NCI-H446 (cell line): ENCODE results near the gene PTK7.
A peak's percentile ranks its signal among the peaks of the same experiment; 100 is the strongest.

Source experiments
- DNase-seq, 2 experiments: peaks; one replicate each; lab custom pipeline; 2025; lab: John Stamatoyannopoulos, UW

The PTK7 gene

DNA sequence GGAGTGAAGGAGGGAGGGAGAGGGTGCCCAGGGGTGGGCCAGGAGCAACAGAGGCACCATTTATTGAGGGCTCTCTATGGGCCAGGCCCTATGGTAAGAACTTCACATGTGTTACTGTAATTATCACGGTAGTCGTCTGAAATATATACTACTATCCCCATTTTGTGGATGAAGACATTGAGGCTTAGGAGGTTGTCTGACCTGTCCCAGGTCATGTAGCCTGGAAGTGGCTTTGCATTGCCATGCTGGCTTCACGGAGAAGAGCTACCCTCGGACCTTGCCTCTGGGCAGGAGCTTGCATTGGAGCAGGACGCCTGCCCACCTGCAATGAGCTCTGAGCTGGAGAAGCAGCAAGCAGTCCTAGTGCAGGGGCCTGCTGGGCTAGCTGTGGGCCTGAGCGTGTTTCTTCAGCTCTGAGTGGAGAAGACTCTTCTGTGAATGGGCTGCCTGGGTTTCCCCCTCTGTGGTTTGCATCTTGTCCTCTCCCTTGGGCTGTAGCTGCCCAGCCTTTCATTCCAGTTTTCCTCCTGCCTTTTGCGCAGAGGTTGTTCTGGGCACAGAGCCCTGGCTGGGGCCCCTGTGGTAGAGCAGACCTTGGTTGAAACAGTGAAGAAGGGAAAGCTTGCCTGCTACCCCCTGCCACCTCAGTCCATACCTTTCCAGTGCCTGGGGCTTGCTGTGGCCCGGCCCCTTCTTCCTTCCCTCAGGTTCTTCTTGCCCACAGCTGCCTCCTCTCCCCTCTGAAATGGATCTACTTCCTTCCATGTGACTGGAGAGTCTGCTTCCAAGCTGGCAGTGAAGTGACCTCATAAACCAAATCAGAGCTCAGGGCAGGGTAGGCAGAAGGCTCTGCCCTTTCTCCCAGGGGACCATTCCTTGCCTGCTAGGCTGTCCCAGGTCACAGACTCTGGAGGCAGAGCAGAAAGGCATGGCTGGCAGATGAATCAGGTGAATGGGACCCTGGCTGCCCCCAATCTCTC lies 70.9 kb downstream of the PTK7 start:
- no peak for DNase-seq

GRCh38 chr6:43147691-43148477 lies 71.8 kb downstream of the PTK7 start:
- DNase-seq = no peak

DNA sequence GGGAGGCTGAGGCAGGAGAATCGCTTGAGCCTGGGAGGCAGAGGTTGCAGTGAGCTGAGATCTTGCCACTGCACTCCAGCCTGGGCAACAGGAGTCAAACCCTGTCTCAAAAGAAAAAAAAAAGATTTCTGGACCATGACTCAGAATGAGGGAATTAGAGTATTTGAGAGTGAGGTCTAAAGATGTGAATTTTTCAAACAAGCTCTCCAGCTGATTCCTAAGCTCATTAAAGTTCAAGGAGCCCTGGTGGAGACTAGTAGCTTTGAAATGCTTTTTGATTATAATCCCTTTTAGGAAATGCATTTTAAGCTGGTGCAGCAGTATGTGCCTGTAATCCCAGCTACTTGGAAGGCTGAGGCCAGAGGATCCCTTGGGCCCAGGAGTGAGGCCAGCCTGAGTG lies 73.2 kb downstream of the PTK7 start:
- DNase-seq = no peak

DNA sequence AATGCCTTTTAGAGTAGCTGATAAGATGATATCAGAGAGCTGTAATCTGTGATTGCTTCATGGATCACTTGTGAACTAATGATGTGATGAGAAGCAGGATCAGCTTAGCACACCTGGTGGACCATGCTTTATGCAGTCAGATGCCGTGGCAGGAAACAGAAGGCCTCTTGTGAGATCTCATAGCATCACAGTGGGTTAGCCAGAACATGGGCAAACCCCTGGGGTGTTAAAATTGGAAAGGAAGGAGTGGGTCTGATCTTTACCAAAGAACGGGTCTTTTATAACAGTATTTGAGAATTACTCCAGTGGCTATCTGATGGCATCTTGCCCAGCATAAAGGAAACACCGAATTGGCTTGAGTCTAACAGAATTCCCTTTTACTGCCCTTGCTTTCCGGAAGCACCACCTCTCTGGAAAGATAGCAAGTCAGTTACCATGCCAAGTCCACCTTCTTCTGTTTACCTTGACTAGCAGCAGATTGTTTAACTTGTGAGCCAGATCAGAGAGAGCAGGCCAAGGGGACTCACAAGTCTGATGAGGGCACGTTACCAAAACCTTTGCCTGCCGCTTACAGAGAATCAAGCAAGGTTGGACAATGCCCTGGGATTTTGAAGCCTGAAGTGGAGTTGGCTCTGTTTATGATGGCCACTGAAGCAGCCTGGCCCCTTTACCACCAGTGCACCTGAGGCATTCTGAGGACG lies 74.1 kb downstream of the PTK7 start:
- DNase-seq = no peak

- no peak for DNase-seq
Observed at GRCh38 chr6:43159599-43159998, 83.5 kb downstream of the PTK7 start.

DNA sequence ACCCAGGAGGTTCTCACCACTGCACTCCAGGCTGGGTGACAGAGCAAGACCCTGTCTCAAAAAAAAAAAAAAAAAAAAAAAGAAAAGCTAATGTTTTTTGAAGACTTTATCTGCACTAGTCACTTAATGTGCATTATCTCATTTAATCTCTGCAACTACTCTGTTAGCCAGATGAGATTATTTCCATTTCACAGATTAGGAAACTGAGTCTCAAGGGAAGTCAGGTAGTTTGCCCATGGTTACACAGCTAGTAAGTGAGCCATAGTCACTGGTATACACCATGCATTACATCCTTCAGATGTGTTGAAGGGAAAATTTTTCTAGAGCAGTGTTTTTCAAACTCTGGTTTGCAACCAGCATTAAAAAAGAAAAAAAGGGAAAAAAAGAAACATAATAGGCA lies 87.8 kb downstream of the PTK7 start:
- DNase-seq = no peak

GRCh38 chr6:43170417-43170930 lies 94.4 kb downstream of the PTK7 start:
- peak; percentile 86 to 89 for DNase-seq

GRCh38 chr6:43170931-43171706 lies 95.0 kb downstream of the PTK7 start, which contains the start of gene SRF:
Gene SRF (plus strand): TSS chr6:43171269. CDS start chr6:43171657, 388 bp downstream.
- DNase-seq = peak; percentile 99

GRCh38 chr6:43171707-43172103 lies 95.6 kb downstream of the PTK7 start:
- DNase-seq = no peak

DNA sequence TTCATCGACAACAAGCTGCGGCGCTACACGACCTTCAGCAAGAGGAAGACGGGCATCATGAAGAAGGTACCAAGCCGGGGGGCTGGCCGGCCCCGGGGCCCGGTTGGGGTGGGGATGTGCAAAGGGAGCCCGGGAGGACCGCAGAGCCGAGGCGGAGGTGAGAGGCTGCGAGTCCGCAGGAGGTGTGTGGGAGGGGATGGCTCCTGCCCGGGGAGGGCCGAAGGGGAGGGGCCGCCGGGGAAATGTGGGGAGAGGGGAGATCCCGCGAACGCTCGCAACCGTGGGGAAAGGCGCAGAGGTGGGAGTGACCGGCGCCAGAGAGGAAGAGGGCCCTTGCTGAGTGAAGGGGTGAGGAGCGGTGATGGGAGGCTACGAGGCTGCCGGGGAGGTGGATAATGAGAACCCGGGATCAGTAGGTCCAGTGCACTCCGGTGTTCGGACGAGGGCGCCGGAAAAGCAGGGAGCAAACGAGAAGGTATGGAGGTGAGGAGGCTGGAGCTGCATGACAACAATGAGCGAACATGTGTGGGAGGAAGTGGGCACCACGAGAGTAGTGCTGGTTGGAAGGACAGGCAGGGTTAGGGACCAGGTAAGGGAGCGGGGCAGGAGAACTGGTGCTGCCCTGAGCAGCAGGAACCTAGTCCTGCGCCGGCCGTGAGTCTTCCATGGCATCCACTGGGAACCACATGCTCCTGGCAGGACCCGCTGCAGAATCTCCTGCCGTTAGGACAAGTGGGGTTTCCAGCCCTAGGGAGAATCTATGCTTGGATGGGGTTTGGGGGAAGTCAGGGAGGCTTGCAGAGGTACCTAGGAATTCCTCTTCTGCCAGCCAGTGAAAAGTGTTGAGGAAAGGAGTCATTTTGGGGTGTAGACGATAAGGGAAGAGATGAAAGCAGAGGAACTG lies 96.2 kb downstream of the PTK7 start:
- no peak for DNase-seq

DNA sequence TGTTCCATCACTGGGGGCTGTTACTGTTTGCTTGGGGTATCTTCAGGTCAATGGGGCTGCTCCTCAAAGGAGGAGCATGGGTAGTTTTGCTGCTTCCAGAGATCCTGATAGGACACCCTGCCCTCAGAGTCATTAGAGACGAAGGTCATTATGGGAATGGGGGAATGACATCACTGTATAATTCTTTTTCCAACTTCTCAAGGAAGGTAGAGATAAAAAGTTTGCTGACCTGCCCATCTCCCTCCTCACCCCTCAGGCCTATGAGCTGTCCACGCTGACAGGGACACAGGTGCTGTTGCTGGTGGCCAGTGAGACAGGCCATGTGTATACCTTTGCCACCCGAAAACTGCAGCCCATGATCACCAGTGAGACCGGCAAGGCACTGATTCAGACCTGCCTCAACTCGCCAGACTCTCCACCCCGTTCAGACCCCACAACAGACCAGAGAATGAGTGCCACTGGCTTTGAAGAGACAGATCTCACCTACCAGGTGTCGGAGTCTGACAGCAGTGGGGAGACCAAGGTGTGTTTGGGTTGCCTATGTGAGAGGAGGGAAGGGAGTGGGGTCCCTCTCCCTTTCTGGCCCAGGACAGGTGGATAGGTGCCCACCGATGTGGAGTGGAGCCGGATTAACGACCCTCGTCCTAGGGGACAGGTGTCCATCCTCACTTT lies 97.6 kb downstream of the PTK7 start:
- no peak for DNase-seq

- peak; percentile 95 to 96 for DNase-seq
Observed at GRCh38 chr6:43174263-43175112, 98.4 kb downstream of the PTK7 start.

DNA sequence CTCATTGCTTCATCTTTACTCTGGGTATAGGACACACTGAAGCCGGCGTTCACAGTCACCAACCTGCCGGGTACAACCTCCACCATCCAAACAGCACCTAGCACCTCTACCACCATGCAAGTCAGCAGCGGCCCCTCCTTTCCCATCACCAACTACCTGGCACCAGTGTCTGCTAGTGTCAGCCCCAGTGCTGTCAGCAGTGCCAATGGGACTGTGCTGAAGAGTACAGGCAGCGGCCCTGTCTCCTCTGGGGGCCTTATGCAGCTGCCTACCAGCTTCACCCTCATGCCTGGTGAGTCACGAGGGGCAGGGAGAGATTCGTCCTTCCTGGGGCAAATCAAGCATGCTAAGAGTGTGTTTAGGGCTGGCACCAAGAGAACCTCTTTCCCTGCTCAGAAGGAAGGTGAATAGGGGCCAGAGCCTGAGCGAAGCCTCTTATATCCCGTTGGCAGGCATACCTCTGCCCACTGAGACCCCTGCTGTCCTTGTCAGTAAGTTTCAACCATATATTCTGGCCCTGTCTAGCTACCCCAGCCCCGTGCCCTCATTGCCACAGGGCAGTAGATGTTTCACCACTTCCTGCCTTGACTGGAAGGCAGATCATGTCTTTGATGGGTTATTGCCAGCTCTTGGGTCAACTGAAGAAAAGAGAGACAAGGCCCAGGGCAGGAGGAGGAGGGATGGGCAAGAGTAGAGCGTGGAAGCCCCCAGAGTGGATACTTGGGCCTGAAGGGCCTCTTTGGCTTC lies 99.7 kb downstream of the PTK7 start:
- DNase-seq = no peak

GRCh38 chr6:43176423-43176786 lies 100.3 kb downstream of the PTK7 start:
- DNase-seq = no peak

GRCh38 chr6:43178150-43178549 lies 102.0 kb downstream of the PTK7 start:
- no peak for DNase-seq

GRCh38 chr6:43178951-43179830 lies 103.1 kb downstream of the PTK7 start:
- no peak for DNase-seq

GRCh38 chr6:43180058-43180457 lies 103.9 kb downstream of the PTK7 start:
- no peak for DNase-seq
